ENCODE results near the gene RGMA. TPM values are rescaled to one million over a fixed set of nuclear protein-coding genes. Genes with fewer than 3 reads are reported as not detected.

Gene RGMA
- total RNA-seq, 5 donors from 2014 or later (not counting 1 experiment from before 2014, with no cell fraction given), result 0.15 to 0.44 (median 0.23) TPM; not detected in 2

DNA sequence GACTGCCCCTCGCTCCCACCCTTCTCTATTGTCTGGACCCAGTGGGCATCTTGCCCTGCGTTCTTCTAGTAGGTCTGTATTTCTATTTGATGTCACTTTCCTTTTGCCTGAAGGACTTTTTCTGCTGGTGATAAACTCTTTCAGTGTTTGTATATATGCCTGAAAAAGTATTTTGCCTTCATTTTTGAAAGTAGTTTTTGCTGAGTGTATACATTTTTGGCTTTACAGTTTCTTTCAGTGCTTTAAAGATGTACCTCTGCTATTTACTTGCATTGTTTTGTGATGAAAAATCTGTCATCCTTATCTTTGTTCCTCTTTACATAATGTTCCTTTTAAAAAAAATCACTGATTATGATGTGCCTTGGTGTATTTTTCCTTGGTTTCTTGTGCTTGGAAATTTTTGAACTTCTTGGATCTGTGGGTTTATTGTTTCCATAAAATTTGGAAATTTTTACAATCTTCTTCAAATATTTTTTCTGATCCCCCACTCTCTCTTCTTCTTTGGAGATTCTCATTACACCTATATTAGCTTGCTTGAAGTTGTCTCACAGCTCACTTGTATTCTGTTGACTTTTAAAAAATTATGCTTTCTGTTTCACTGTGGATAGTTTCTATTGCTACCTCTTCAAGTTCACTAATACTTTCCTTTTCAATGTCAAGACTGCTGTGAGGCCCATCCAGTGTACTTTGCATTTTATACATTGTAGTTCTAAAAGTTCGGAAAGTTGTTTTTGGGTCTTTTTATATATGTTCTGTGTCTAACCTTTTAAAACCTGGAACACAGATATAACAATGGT lies 67.8 kb downstream of the RGMA start:
- Mint-ChIP-seq H3K36me3 (peaks cover 84% of the 10 kb centered on the region), H3K27me3 (no peaks in the 10 kb centered on the region), H3K27ac (peak overlapping the region; percentile 83 to 87), H3K9me3 (no peaks in the 10 kb centered on the region), H3K4me1 (peaks cover 70 to 87% (median 79%) of the 10 kb centered on the region in 3 donors), H3K4me3 (no peak overlapping the region)
- ATAC-seq (replicated peaks in 1 of 4) (peak in 2 of 4 experiments; percentile 24 to 35), DNase-seq (no peak)
- H3K27me3 ChIP-seq (replicated peaks in 1 of 2; ENCODE audit: control insufficient read depth in 2 of 2, extremely low read depth in 1 of 2, insufficient read depth in 2 of 2, low read length in 1 of 2), result no peaks in the 10 kb centered on the region
- H3K9me3 ChIP-seq, result no peaks in the 10 kb centered on the region
- no CpG with 5 or more reads among the region's 3 CpGs for WGBS (ENCODE audit: insufficient coverage)
- POLR2A ChIA-PET, result interaction anchor here in 1 of 2 donors (0.5 kb wide), 1 partner anchor 114 kb away, joined by 12 read pairs; no protein-coding TSS in a partner anchor
- H3K4me1 ChIP-seq (ENCODE audit: control insufficient read depth in 1 of 2, extremely low read depth in 1 of 2, insufficient read depth in 2 of 2, low read length in 2 of 2), result peaks cover 5 to 18% of the 10 kb centered on the region in 2 experiments
- no peak overlapping the region for H3K4me3 ChIP-seq (ENCODE audit: control insufficient read depth in 1 of 2, extremely low read depth in 1 of 2, low read length in 1 of 2)
- CTCF ChIA-PET, result interaction anchor here in 1 of 2 donors (0.8 to 1.2 kb wide), 2 partner anchors 98 to 1099 kb away, joined by 3 to 4 read pairs; no protein-coding TSS in a partner anchor
- peaks cover 25 to 97% of the 10 kb centered on the region in 2 donors for H3K36me3 ChIP-seq (ENCODE audit: control insufficient read depth in 2 of 2, extremely low read depth in 1 of 2, insufficient read depth in 1 of 2, low read length in 1 of 2)
- H3K27ac ChIP-seq (ENCODE audit: low read length), result no peak overlapping the region

DNA sequence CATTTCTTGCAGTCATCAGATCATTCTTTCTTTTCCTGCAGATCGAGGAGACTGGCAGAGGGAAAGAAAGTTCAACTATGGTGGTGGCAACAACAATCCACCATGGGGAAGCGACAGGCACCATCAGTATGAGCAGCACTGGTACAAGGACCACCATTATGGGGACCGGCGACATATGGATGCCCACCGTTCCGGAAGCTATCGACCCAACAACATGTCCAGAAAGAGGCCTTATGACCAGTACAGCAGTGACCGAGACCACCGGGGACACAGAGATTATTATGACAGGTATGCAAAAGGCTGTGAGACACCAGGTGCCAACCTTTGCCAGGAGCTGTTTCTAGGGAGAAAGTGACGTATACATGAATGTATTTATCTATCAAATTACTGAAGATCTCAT lies 69.0 kb downstream of the RGMA start:
- no peak for DNase-seq
- H3K9me3 Mint-ChIP-seq, result no peaks in the 10 kb centered on the region
- WGBS (ENCODE audit: insufficient coverage), result 100% methylated on average over 2 of the region's 10 CpGs
- no peaks in the 10 kb centered on the region for H3K27me3 Mint-ChIP-seq
- H3K4me1 Mint-ChIP-seq, result peaks cover 65 to 79% (median 73%) of the 10 kb centered on the region in 3 donors
- Histone ChIP-seq H3K27ac (ENCODE audit: low read length) (no peak overlapping the region), H3K27me3 (replicated peaks in 1 of 2; ENCODE audit: control insufficient read depth in 2 of 2, extremely low read depth in 1 of 2, insufficient read depth in 2 of 2, low read length in 1 of 2) (no peaks in the 10 kb centered on the region), H3K36me3 (ENCODE audit: control insufficient read depth in 2 of 2, extremely low read depth in 1 of 2, insufficient read depth in 1 of 2, low read length in 1 of 2) (peaks cover 20 to 97% of the 10 kb centered on the region in 2 donors), H3K4me3 (ENCODE audit: control insufficient read depth in 1 of 2, extremely low read depth in 1 of 2, low read length in 1 of 2) (no peak overlapping the region), H3K4me1 (ENCODE audit: control insufficient read depth in 1 of 2, extremely low read depth in 1 of 2, insufficient read depth in 2 of 2, low read length in 2 of 2) (peaks cover 2 to 10% of the 10 kb centered on the region in 2 experiments), H3K9me3 (no peaks in the 10 kb centered on the region)
- no peak for ATAC-seq (replicated peaks in 1 of 4)
- H3K4me3 Mint-ChIP-seq, result no peak overlapping the region
- ChIA-PET POLR2A (interaction anchor here in 1 of 2 donors (0.6 kb wide), 1 partner anchor 90 kb away, joined by 4 read pairs; no protein-coding TSS in a partner anchor), CTCF (interaction anchor here in 1 of 2 donors (1.2 kb wide), 1 partner anchor 1100 kb away, joined by 4 read pairs; no protein-coding TSS in a partner anchor)
- peak overlapping the region; percentile 81 to 87 for H3K27ac Mint-ChIP-seq
- H3K36me3 Mint-ChIP-seq, result peaks cover 85% of the 10 kb centered on the region

DNA sequence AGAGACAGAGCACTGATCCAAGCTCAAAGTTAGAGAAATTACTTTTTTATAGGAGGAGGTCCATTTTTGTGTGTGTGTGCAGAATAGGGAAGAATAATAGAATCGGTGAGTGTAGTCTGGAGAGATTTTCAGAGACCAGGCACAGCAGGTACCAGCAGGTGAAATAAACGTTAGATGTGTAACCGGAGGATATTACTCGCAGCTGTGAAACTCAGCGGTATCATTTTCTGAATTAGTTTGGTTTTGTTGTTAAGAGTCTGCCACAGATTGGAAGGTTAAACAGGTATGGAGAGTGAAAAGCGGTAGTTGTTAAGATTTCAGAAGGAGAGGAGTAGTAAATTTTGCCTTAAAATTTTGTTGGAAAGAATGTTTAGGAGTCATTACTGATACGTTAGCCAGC lies 69.9 kb downstream of the RGMA start:
- POLR2A ChIA-PET, result no interaction called here
- Histone ChIP-seq H3K36me3 (ENCODE audit: control insufficient read depth in 2 of 2, extremely low read depth in 1 of 2, insufficient read depth in 1 of 2, low read length in 1 of 2) (peaks cover 12 to 97% of the 10 kb centered on the region in 2 donors), H3K27ac (ENCODE audit: low read length) (no peak overlapping the region), H3K4me1 (ENCODE audit: control insufficient read depth in 1 of 2, extremely low read depth in 1 of 2, insufficient read depth in 2 of 2, low read length in 2 of 2) (peaks cover 2% of the 10 kb centered on the region in 2 experiments), H3K4me3 (ENCODE audit: control insufficient read depth in 1 of 2, extremely low read depth in 1 of 2, low read length in 1 of 2) (no peak overlapping the region), H3K9me3 (no peaks in the 10 kb centered on the region), H3K27me3 (replicated peaks in 1 of 2; ENCODE audit: control insufficient read depth in 2 of 2, extremely low read depth in 1 of 2, insufficient read depth in 2 of 2, low read length in 1 of 2) (no peaks in the 10 kb centered on the region)
- Mint-ChIP-seq H3K36me3 (peaks cover 85% of the 10 kb centered on the region), H3K4me1 (peaks cover 56 to 70% (median 65%) of the 10 kb centered on the region in 3 donors), H3K27ac (peak overlapping the region; percentile 60 to 81), H3K9me3 (no peaks in the 10 kb centered on the region), H3K4me3 (no peak overlapping the region), H3K27me3 (no peaks in the 10 kb centered on the region)
- ATAC-seq (replicated peaks in 1 of 4) (no peak), DNase-seq (no peak)
- CTCF ChIA-PET, result no interaction called here
- 75% methylated on average over 4 of the region's 7 CpGs for WGBS (ENCODE audit: insufficient coverage)

DNA sequence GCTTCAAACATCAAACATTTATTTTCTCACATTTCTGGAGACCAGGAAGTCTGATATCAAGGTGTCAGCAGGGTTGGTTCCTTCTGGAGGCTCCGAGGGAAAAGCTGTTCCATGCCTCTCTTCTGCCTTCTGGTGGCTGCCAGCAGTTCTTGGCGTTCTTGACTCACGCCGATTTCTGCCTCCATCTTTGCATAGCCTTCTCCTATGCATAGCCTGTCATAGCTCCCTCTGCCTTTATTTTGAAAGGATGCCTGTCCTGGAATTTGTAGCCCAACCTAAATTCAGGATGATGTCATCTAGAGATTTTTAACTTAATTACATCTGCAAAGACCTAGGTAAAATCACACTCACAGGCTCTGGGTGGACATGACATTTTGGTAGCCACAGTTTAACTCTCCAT lies 70.4 kb downstream of the RGMA start:
- Histone ChIP-seq H3K27me3 (replicated peaks in 1 of 2; ENCODE audit: control insufficient read depth in 2 of 2, extremely low read depth in 1 of 2, insufficient read depth in 2 of 2, low read length in 1 of 2) (no peaks in the 10 kb centered on the region), H3K4me1 (ENCODE audit: control insufficient read depth in 1 of 2, extremely low read depth in 1 of 2, insufficient read depth in 2 of 2, low read length in 2 of 2) (peaks cover 2% of the 10 kb centered on the region in 2 experiments), H3K4me3 (ENCODE audit: control insufficient read depth in 1 of 2, extremely low read depth in 1 of 2, low read length in 1 of 2) (no peak overlapping the region), H3K27ac (ENCODE audit: low read length) (no peak overlapping the region), H3K9me3 (no peaks in the 10 kb centered on the region), H3K36me3 (ENCODE audit: control insufficient read depth in 2 of 2, extremely low read depth in 1 of 2, insufficient read depth in 1 of 2, low read length in 1 of 2) (peaks cover 12 to 96% of the 10 kb centered on the region in 2 donors)
- H3K4me3 Mint-ChIP-seq, result no peak overlapping the region
- no peak for ATAC-seq (replicated peaks in 1 of 4)
- H3K27me3 Mint-ChIP-seq, result no peaks in the 10 kb centered on the region
- ChIA-PET POLR2A (interaction anchor here (0.6 kb wide), 2 partner anchors 18 to 888 kb away, joined by 5 to 9 read pairs; no protein-coding TSS in a partner anchor), CTCF (no interaction called here)
- H3K36me3 Mint-ChIP-seq, result peaks cover 82% of the 10 kb centered on the region
- 93% methylated on average over 4 of the region's 4 CpGs for WGBS (ENCODE audit: insufficient coverage)
- H3K27ac Mint-ChIP-seq, result peak overlapping the region; percentile 60 to 81
- DNase-seq, result no peak
- peaks cover 51 to 65% (median 60%) of the 10 kb centered on the region in 3 donors for H3K4me1 Mint-ChIP-seq
- H3K9me3 Mint-ChIP-seq, result no peaks in the 10 kb centered on the region

DNA sequence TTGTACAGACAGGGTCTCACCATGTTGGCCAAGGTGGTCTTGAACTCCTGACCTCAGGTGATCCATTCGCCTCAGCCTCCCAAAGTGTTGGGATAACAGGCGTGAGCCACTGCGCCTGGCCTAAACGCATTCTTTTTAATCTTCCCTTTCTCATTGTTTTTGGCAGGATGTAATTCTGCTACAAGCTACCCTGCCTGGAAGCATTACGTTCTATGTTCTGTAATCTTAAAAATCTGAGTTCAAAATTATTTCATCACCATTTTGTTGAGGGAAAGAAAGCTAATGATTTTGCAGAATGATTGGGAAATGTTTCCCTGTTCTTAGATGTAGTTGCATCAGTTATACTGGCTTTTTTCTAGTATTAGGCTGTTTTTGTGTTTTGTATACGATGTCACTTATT lies 71.5 kb downstream of the RGMA start:
- ATAC-seq (replicated peaks in 1 of 4) (no peak), DNase-seq (no peak)
- Histone ChIP-seq H3K27ac (ENCODE audit: low read length) (no peak overlapping the region), H3K27me3 (replicated peaks in 1 of 2; ENCODE audit: control insufficient read depth in 2 of 2, extremely low read depth in 1 of 2, insufficient read depth in 2 of 2, low read length in 1 of 2) (no peaks in the 10 kb centered on the region), H3K4me3 (ENCODE audit: control insufficient read depth in 1 of 2, extremely low read depth in 1 of 2, low read length in 1 of 2) (no peak overlapping the region), H3K36me3 (ENCODE audit: control insufficient read depth in 2 of 2, extremely low read depth in 1 of 2, insufficient read depth in 1 of 2, low read length in 1 of 2) (peaks cover 10 to 96% of the 10 kb centered on the region in 2 donors), H3K4me1 (ENCODE audit: control insufficient read depth in 1 of 2, extremely low read depth in 1 of 2, insufficient read depth in 2 of 2, low read length in 2 of 2) (peaks cover 2% of the 10 kb centered on the region in 2 experiments), H3K9me3 (no peaks in the 10 kb centered on the region)
- ChIA-PET POLR2A (interaction anchor here in 1 of 2 donors (0.6 kb wide), 1 partner anchor 67 kb away, joined by 3 read pairs; no protein-coding TSS in a partner anchor), CTCF (interaction anchor here in 1 of 2 donors (0.6 to 0.7 kb wide), 3 partner anchors 82 to 920 kb away, joined by 3 to 6 read pairs (median 3); no protein-coding TSS in a partner anchor)
- H3K36me3 Mint-ChIP-seq, result peaks cover 82% of the 10 kb centered on the region
- no peaks in the 10 kb centered on the region for H3K9me3 Mint-ChIP-seq
- H3K4me1 Mint-ChIP-seq, result peaks cover 40 to 56% (median 50%) of the 10 kb centered on the region in 3 donors
- WGBS (ENCODE audit: insufficient coverage), result no CpG with 5 or more reads among the region's 6 CpGs
- peak overlapping the region; percentile 57 to 60 for H3K27ac Mint-ChIP-seq
- no peaks in the 10 kb centered on the region for H3K27me3 Mint-ChIP-seq
- no peak overlapping the region for H3K4me3 Mint-ChIP-seq

DNA sequence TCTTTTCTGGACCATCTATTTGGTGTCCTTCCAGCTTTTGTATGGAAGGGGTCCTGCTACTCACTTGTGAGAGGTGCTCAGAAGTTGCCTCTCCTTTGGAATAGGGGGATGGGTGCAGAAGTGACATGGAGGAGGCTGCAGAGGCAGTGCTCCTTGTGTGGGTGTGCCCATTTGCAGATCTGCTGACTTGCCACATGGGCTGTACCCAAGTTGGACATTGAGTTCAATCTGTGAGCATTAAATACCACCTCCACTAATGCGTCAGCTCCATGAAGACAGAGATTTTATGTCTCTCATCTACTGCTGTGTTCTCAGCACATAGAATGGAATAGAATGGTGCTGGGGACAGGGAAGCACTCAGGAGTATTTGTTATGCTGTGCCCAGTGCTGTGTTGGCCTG lies 76.2 kb downstream of the RGMA start:
- no peaks in the 10 kb centered on the region for H3K9me3 ChIP-seq
- Mint-ChIP-seq H3K27ac (peak overlapping the region; percentile 17 to 57), H3K4me1 (peaks cover 5 to 12% (median 11%) of the 10 kb centered on the region in 3 donors), H3K9me3 (no peaks in the 10 kb centered on the region), H3K27me3 (no peaks in the 10 kb centered on the region), H3K4me3 (no peak overlapping the region), H3K36me3 (peaks cover 74% of the 10 kb centered on the region)
- POLR2A ChIA-PET, result no interaction called here
- no peaks in the 10 kb centered on the region for H3K27me3 ChIP-seq (replicated peaks in 1 of 2; ENCODE audit: control insufficient read depth in 2 of 2, extremely low read depth in 1 of 2, insufficient read depth in 2 of 2, low read length in 1 of 2)
- H3K4me1 ChIP-seq (ENCODE audit: control insufficient read depth in 1 of 2, extremely low read depth in 1 of 2, insufficient read depth in 2 of 2, low read length in 2 of 2), result no peaks in the 10 kb centered on the region
- H3K27ac ChIP-seq (ENCODE audit: low read length), result no peak overlapping the region
- no peak for DNase-seq
- CTCF ChIA-PET, result no interaction called here
- ATAC-seq (replicated peaks in 1 of 4), result no peak
- no peak overlapping the region for H3K4me3 ChIP-seq (ENCODE audit: control insufficient read depth in 1 of 2, extremely low read depth in 1 of 2, low read length in 1 of 2)
- peaks cover 4 to 95% of the 10 kb centered on the region in 2 donors for H3K36me3 ChIP-seq (ENCODE audit: control insufficient read depth in 2 of 2, extremely low read depth in 1 of 2, insufficient read depth in 1 of 2, low read length in 1 of 2)
- WGBS (ENCODE audit: insufficient coverage), result no CpG with 5 or more reads among the region's 1 CpG

All from T-cell (primary cell).